ENCODE measurements around the gene TTC39B. TPM values are rescaled to one million over a fixed set of nuclear protein-coding genes. Genes with fewer than 3 reads are reported as not detected.

TTC39B gene
- 3.0 and 7.3 TPM in 2 replicates for total RNA-seq

DNA sequence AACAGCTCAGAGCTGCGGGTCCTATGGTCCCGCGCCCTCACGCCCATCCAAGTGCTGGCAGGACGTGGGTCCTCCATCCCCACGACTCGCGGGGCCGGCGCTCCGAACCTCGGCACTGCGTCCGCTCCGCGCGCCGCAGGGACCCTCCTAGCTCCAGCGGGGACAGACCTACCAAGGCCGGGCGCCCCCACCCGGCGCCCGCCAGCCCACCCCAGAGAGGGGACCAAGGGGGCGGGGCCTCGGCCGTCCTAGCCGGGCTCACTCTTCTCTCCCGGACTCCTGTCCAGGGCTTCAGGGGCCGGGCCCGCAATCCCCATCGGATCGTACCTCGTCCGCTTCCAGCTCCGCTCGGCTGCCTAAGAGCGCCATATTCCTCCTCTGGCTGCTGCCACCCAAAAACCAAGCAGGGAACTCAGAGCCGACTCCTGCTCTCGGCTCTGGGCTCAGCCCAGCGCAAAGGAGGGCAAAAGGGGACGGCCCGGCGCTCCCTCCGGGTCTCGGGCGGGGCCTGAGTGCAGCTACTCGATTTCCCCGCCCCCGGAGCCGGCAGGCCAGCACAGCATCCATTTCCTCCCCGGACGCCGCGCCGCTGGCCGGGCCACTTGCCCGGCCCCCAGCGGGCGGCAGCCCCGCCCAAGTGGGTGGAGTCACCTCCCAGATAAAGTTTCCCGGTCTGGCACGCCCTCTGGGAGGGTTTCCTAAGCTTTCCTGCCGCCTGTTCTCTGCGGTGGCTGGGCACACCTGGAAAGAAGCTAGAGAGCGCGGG, at the start of gene TTC39B:
Gene TTC39B, minus strand, starts transcription at position 460 of the 766 bp plus-strand sequence. Its CDS starts 91 bp downstream, at position 369.

Other genes starting within 250 kb of the TTC39B start
- gene SNAPC3, start 115.7 kb upstream of the TTC39B start, total RNA-seq: 30.2 and 34.2 TPM in 2 replicates
- 33.8 and 41.0 TPM in 2 replicates for gene PSIP1, start 203.8 kb upstream of the TTC39B start, total RNA-seq
- 0.65 and 0.77 TPM in 2 replicates for gene CCDC171, start 245.8 kb upstream of the TTC39B start, total RNA-seq